NK-92 treated with Interleukin-12 subunit alpha and Interleukin-12 subunit beta, amount 100 ng/mL, for 24 hours (cell line): ENCODE data around the gene CERS6.
A peak's percentile ranks its signal among the peaks of the same experiment; 100 is the strongest.

Experiments used
- DNase-seq: peaks from one replicate; lab custom pipeline; 2025; lab: John Stamatoyannopoulos, UW

CERS6 gene

DNA sequence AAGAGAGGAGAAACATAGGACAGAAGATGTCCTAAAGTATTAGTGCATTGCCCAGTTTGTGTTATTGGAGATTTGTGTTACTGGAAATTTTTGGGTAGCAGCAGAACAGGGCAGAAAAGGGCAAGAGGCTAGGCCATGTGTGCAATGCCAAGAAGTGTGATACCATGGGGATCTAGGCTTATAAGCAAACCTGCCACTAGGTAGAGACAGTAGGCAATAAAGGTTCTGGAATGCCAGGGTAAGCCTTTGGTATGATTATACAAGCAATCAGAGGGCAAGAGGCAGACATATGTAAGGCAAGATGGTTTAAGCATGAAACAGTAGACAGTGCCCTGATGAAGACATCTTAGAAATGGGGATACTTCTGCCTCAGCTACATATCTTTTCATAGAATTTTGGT is 12.3 kb upstream of the CERS6 start:
- no peak for DNase-seq

DNA sequence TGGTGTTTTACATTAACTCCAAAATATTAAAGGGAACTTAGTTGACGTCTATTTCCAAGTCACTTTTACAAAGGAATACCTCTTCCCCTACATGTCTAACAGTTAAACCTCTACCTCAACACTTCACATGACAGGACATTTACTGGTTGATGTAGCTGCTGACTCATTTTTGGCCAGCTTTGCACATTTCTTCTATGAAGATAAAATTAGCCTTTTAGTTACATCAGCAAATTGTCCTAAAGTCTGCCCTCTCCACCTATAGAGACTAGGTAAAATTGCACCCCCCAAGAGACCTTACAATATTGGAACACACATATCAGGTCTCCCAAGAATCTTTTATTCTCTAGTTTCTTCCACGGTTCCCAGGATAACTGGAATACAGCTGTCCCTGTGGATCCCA is 10.1 kb upstream of the CERS6 start:
- no peak for DNase-seq

DNA sequence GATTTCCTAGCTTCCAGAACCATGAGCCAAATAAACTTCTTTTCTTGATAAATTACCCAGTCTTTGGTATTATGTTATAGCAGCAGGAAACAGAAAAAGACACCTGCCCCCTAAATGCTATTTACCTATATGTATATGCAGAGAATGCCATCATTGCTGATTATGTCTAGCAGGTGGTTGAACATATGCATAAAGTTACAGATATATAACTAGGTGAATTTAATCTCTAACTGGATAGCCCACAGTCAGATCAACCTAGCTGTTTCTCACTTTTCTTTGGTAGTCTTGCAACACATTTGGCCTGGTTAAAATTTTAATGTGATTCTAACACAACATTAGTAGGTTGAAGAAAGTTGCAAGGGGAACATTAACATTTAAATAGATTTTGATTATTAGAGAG is 7.1 kb upstream of the CERS6 start:
- DNase-seq: no peak

DNA sequence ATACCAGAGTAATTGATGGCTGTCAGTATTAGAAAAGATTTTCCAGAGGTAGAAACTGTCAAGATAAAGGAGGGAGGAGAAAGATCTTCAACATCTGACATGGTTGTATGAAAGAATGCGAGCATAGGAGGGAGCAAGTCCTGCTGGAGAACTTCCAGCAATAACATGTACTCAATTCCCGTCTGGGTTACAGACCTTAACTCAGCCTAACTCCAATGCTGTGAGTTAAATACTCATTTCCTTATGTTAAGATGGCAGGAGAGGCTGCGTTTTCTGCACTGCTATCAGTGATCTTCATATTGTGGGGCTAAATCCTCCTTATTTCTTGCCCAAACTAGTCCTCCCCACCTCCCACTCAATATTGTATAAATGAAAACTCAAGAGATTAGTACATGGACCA is 6.7 kb upstream of the CERS6 start:
- no peak for DNase-seq

DNA sequence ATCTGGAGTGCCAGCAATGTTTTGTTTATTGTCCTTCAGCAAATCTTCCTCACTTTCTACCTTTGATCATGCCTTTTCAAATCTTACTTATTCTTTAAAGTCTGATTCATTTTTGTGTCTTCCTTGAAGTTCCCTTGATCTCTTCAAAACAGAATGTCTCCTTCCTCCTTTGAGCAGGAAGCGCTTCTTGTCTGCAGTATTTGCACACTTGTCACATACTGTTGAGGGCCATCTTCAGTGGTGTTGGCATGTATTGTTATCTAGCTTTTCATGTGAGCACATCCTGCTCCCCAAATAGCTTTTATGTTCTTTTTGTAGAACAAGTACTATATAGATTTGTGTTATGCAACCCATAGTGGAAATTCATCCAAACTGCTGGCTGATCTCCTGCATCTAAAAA is 5.9 kb upstream of the CERS6 start:
- no peak for DNase-seq

DNA sequence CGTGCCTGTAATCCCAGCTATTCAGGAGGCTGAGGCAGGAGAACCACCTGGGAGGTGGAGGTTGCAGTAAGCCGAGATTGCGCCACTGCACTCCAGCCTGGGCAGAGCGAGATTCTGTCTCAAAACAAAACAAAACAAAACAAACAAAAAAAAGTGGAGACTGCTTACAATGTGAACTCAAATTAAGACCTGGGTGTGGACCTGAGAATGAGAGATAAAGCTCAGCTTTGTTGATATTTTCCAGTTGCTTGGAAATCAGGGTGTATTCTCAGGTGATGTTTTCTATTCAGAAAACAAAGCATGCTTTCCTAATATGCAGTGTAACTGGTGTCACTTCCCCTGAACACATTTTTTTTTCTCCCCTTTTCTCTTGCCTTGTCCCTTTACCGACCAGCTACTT is 5.3 kb upstream of the CERS6 start:
- no peak for DNase-seq

DNA sequence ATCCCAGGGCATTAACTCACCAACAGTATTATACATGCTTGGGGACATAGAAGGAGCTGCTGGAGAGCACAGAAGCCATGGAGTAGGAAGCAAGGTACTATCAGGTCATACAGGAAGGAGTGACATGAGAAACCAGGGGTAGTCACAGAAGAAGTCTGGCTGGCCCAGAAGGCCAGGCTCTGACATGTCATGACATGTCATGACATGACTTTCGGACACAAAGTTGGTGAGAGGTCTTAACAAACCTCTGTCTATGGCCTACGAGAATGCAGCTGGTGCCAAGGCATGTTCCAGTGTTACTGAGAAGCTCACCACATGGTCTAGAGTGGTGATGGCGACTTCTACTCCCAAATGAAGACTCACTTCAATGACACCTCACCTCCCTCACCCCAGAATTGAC is 3.3 kb upstream of the CERS6 start:
- no peak for DNase-seq

DNA sequence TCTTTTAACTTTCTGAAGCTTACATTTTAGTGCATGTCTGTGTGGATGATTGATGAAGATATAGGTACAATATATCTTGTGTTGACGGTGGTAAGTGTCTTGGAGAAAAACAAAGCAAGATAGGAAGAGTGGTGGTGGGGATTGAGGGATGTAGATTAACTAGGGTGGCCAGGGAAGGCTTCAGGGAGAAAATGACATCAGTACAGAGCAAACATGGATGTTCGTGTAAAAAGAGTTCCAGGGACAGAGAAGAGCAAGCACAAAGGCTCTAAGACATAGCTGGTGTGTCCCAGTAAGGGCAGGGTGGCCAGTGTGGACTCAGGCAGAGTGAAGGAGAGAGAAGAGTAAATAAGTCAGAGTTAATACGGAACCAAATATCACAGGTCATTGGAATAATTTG is 2.7 kb upstream of the CERS6 start:
- no peak for DNase-seq

DNA sequence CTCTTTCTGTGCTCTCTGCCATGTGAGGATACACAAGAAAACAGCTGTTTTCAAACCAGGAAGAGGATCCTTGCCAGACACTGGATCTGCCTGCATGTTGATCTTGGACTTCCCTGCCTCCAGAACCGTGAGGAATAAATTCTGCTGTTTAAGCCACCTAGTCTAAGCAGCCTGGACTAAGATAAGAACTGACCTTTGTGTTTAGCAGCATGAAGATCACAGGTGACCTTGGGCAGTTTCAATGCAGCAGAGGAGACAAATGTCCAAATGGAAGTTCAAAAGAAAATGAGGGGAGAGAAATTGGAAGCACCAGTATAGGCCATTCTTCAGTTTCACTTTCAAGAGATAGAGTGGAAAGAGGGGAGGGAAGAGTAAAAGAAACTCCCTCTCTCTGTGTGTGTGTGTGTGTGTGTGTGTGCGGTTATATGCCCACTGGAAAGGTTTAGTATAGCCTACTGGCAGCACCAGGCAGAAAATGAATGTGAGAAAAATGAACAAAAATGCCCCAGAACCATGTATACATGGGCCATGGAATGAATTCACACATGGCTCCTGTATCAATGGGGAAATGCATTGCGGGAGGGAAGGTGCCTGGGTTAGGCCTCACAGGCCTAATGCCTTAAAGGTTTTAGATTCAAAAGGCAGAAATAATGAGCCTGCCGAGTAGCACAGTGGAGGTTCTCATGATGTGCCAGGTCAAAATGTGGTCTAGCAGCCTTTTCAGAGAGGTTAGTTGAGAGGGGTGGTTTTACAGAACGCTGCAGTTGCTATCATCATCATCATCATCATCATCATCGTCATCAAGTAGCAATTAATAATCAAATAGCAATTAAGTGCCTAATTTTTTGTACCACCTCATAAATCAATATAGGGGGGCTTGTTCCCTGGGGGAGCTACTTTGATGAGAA is 1.1 kb upstream of the CERS6 start:
- DNase-seq: no peak

DNA sequence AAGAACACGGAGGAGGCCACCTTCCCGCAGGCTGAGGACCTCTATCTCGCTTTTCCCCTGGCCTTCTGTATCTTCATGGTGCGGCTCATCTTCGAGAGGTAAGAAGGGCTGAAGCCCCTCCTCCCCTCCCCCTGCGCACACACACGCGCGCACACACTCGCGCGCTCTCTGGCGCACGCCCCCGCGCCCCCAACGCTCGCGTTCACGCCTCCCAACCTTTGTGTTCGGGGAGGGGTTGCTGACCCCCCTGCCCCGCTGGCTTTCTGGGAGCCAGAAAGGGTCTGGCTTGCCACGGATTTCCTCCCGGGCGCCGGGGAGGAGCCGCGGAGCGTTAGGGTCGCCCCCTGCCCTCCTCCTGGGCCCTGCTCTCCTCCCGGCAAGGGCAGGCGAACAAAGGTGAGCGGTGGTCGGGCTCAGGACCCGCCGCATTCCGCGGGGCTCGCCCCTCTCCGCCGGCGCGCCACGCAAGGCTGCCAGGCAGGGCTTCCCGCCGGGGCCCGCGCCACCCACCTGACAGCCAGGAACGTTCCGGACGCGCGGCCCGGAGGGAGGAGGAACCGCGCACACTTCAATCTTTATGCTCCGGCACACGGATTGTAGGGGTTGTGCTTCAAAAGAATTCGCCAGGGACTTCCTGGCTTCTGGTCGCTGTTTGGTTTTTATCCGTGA is 583 bp downstream of the CERS6 start:
- DNase-seq: peak; percentile 20

DNA sequence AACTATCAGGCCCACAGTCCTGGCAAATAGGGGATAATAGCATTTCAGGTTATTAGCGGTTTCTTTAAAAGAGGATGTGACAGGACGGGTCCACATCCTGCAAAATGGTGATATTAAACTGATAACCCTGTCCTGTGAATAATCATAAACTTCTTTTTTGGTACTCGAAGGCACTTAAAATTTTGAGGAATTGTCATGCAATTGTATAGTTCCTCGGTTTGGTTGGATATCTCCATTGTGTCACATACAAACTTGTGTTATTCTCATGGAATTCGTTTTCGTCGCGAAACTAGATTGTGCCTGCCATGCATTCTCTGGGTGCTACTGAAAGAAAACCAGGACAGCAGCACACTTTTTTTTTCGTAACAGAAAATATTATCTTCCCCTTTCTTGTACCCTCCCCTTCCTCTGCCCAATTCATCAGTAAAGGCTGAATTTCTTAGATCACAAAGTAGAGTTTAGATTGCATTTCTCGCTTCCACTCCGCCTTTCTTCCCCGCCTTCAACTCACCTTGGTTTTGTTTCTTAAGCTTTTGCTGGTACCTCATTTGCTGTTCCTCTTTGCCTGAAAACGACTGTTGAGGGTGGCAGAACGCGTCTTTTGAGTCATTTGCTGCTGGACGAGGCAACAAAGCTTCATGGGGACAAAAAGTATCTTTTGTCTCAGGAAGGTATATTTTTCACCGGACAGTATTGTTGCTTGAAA is 1.3 kb downstream of the CERS6 start:
- no peak for DNase-seq

DNA sequence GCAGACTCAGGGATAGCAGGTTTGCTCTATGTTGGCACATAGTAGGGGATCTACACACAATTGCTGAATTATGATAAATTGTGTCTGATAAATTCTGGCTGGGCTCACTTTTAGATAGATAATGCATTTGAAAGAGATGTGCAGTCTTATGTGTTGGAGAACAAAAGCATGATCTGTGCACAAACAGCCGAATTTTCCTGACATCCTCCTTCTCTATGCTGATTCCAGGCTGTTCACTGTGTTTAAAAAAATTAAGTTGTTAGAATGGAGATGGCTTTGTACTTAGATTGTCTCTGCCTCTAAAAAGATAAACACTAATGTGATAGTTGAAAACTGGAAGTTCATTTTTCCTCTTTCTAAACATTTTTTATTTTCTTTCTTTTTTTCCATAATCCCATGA is 2.1 kb downstream of the CERS6 start:
- no peak for DNase-seq

DNA sequence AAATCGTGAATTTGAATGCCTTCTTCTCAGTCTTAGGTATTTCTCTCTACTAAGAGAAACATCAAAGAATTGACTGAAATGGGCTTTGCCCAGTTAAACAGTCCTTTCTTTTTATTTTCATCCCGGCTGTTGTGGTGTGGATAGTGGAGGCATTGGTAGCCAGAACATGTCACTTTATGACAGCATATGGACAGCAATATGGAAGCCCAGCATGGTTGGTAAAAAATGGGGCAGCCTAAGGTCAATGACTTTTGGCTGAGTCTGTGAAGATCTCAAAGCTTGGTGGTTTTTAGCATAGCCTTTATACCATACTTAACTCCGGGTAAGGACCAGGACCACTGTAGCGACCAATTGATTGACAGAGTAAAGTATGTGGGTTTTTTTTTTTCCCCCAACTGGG is 3.2 kb downstream of the CERS6 start:
- no peak for DNase-seq

DNA sequence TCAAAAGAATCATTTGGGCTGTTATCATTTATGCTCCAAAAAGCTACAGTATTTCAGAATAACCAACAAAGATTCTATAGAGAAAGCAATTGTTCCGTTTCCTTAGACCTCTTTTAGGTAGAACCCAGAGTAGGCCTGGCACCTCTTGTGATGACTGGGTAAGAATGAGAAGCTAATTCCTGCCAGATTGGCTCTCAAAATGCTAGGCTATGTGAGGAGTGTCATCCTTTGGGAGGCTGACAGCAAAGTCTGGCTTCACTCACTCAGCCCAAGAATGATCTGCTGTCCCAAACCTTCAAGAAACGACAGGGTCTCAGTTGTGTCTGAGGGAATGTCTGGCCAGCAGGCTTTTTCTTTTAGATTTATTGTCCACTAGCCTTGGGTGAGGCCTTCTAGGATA is 4.5 kb downstream of the CERS6 start:
- no peak for DNase-seq

DNA sequence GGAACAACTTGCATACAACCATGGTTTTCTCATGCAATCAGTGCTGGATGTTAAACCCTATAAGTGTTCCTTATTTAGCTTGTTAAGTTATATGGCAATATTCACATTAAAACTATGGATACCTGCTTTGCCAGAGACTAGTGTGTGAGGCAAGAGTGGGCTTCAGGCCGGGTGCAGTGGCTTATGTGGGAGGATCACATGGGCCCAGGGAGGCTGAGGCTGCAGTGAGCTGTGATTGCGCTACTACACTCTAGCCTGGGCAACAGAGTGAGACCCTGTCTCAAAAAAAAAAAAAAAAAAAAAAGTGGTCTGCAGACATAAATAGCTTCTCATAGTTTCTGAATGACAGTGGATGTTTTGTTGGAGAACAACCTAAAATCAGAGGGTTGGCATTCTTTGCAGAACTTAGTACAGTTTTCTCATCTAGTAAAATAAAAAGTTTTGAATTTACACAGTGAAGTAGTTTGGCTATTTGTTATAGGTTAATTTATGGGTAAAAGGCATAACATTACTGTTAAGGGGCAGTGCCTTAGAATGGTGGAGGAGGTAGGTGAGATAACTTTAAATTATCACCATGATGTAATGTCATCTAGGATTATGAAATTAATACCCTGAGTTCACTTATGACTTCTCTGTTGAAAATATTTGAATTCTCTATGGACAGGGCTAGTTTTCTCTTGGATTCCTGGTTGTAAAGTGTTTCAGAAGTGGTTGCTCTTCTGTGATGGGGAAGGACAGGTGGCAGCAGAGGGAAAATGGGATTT is 5.3 kb downstream of the CERS6 start:
- DNase-seq: no peak

DNA sequence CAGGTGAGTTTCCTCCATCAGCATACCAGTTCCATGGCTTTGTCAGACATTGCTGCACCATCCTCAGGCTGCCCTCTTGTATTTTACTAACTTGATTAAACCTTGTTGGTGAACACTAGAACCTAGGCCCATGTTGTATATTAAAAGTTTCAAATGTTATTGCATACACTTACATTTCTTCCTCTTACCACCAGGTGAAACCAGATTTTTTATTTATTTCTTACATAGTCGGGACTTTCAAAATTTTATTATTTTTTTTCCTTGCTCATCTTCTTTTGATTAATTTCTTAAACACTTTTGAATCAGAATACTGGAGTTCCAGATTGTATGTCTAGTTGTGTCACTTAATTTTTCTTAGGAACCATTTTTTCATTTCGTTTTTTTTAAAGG is 5.9 kb downstream of the CERS6 start:
- no peak for DNase-seq

DNA sequence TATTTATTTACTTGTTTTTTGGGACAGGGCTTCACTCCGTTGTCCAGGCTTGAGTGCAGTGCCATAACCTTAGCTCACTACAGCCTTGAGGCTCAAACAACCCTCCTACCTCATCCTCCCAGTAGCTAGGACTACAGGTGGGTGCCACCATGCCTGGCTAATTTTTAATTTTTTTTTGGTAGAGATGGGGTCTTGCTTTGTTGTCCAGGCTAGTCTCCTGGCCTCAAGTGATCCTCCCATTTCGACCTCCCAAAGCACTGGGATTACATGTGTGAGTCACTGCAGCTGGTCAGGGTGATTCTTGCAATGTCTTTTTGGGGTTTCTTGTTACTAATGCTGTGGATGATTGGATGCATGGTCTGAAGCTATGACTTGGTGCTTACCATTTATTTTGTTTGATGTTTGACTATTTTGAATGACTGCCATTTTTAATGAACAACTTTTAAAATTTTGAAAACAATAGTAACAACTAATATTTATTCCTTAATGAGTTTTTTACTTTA is 6.5 kb downstream of the CERS6 start:
- no peak for DNase-seq

DNA sequence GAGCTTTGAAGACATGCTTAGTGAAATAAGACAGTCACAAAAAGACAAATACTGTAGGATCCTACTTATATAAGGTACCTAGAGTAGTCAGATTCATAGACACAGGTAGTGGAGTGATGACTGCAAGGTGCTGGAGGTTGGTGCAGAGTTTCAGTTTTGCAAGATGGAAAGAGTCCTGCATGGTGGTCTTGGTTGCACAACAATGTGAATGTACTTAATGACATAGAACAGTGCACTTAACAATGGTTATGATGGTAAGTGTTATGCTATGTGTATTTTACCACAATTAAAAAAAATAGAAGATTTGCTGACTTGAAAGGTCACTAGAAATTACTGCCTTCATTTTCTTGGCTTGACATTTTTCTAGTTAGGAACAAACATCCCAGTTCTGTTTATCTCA is 9.5 kb downstream of the CERS6 start:
- DNase-seq: no peak

DNA sequence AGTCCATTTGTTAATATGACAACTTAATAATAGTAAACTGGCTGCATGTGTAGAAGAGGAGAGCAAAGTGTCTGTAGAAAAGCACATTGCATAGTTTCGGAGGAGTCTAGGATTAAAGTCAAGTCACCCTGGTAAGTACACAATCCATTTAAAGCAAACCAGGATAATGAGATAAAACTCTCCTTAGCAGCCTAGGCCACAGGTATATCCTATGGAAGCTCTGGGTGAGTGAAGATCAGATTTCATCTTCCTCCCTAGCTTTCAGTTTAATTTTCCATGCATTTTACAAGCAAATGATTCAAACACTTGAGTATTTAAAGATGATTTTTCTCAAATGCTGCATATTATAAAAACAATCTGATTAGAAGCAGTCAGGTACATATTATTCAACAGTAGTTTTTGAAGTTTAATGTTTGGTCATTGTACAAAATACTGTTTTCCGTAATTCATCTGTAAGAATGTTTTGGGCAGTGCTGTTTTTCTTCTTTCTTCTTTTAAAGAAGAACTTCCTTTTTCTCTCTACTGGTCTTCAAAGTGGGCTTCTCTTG is 10.2 kb downstream of the CERS6 start:
- no peak for DNase-seq

DNA sequence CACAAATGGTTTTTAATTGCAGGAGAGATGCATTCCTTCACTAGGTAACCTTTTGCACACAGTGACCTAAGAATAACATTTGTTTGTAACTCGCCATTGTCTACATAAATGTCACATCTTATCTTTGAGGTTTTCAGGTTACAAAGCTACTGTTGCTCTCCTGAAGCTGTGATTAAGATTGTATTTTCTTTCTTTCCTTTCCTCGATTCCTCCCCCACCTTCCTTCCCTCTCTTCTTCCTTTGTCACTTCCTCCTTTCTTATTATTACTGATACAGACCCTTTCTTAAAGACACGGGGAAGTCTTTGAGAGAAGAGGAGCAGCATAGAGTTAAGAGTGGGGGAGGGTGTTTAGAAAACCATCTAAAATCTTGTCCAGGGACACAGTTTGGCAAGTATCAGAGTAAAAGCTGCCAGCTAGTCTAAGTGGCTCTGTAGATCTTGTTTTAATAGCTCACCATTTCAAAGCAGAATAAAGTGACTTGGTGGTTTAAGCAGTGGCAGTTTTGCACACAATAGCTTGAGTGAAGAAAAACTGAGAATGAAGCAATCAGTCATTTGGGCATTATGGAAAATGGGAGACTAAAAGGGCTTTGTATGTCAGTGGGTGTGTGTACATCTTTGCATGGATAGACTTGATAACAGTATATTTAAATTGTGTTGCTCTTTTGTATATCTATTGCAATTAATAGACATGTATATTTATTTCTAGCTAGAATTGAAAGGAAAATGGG is 10.9 kb downstream of the CERS6 start:
- no peak for DNase-seq

DNA sequence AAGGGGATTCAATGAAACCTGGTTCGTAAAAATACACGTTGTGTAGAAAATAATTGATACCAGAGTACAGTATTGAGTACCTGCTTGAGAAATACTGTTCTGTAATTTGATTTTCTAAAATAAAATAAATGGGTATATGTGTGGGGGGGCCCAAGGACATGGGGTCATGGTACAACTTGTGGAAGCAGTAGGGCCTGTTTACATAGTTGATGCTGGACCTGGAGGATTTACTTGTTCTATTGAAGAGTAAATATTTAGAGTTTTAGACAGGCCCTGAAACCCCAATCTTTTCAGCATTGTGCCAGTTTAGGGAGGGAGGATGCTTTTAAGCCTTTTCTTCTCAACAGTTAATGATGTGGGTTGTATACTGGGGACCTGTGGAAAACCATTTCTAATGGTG is 11.7 kb downstream of the CERS6 start:
- no peak for DNase-seq
